ENCODE measurements around the gene ARHGAP26. TPM values are rescaled to one million over a fixed set of nuclear protein-coding genes. Genes with fewer than 3 reads are reported as not detected.
A peak's percentile ranks its signal among the peaks of the same experiment; 100 is the strongest.

Gene ARHGAP26
- total RNA-seq, 1 experiment from 2014 or later: 65.5 TPM

DNA sequence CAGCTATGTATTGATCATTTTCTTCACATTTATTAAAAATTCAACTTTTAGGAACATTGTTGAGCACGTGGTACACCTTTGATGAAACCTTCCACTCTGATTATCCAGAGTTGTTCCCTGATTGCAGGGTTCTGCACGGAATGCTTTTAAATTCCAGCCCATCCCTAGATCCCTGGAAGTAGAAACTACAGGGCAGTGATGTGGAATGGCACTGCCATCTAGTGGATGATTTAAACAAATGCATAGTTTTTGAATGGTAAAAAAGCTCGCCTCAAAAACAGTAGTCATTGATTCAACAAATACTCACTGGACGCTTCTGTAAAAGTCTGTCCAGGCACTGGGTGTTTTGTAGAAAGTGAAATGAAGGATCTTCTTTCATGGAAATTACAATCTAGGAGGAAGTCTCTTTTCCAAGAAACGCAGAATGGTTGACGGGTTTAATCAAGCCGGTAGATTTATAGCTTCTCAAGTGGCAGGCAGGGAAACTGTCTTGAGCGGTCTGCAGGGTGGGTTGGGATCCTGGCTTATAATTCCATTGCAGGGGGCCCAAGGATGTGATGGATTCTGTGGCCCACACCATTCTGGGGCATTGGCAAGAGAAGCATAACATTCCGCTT, 118.4 kb downstream of the ARHGAP26 start:
- Histone ChIP-seq H3K4me1 (ENCODE audit: control insufficient read depth, insufficient read depth, low read length) (peaks cover 14% of the 10 kb centered on the region), H3K27ac (ENCODE audit: low read length) (no peak overlapping the region), H3K9me3 (ENCODE audit: control insufficient read depth, insufficient read depth, low read depth, low read length) (no peaks in the 10 kb centered on the region), H3K27me3 (ENCODE audit: control insufficient read depth, insufficient read depth, low read length) (no peaks in the 10 kb centered on the region), H3K4me3 (ENCODE audit: low read depth in 2 of 2, low read length in 2 of 2) (no peak overlapping the region), H3K36me3 (ENCODE audit: control insufficient read depth, insufficient read depth, low read length) (no peaks in the 10 kb centered on the region)
- peak; percentile 81 for ATAC-seq
- in situ Hi-C loops (cut with HindIII; ENCODE audit: low pct_unique_long_range_greater_than_20kb, low sequenced_read_pairs): no loop called here
- peak; percentile 27 for DNase-seq (ENCODE audit: low read depth, low spot score)
- TF ChIP-seq, protein P1, sequence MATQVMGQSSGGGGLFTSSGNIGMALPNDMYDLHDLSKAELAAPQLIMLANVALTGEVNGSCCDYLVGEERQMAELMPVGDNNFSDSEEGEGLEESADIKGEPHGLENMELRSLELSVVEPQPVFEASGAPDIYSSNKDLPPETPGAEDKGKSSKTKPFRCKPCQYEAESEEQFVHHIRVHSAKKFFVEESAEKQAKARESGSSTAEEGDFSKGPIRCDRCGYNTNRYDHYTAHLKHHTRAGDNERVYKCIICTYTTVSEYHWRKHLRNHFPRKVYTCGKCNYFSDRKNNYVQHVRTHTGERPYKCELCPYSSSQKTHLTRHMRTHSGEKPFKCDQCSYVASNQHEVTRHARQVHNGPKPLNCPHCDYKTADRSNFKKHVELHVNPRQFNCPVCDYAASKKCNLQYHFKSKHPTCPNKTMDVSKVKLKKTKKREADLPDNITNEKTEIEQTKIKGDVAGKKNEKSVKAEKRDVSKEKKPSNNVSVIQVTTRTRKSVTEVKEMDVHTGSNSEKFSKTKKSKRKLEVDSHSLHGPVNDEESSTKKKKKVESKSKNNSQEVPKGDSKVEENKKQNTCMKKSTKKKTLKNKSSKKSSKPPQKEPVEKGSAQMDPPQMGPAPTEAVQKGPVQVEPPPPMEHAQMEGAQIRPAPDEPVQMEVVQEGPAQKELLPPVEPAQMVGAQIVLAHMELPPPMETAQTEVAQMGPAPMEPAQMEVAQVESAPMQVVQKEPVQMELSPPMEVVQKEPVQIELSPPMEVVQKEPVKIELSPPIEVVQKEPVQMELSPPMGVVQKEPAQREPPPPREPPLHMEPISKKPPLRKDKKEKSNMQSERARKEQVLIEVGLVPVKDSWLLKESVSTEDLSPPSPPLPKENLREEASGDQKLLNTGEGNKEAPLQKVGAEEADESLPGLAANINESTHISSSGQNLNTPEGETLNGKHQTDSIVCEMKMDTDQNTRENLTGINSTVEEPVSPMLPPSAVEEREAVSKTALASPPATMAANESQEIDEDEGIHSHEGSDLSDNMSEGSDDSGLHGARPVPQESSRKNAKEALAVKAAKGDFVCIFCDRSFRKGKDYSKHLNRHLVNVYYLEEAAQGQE (IDR thresholded peaks at IDR 0.05; ENCODE audit: insufficient read depth in 1 of 2, low read depth in 2 of 2, low read length in 1 of 2): no peak
- no peak for TF ChIP-seq SIN3A (IDR thresholded peaks at IDR 0.05; ENCODE audit: borderline replicate concordance, insufficient read depth, low read depth, low read length)
- TF ChIP-seq TCF7L2 (IDR thresholded peaks at IDR 0.05; ENCODE audit: low read depth, low read length): no peak
- TF ChIP-seq POLR2AphosphoS5 (IDR thresholded peaks at IDR 0.05; ENCODE audit: low read depth, low read length): no peak
- TF ChIP-seq, protein P2, sequence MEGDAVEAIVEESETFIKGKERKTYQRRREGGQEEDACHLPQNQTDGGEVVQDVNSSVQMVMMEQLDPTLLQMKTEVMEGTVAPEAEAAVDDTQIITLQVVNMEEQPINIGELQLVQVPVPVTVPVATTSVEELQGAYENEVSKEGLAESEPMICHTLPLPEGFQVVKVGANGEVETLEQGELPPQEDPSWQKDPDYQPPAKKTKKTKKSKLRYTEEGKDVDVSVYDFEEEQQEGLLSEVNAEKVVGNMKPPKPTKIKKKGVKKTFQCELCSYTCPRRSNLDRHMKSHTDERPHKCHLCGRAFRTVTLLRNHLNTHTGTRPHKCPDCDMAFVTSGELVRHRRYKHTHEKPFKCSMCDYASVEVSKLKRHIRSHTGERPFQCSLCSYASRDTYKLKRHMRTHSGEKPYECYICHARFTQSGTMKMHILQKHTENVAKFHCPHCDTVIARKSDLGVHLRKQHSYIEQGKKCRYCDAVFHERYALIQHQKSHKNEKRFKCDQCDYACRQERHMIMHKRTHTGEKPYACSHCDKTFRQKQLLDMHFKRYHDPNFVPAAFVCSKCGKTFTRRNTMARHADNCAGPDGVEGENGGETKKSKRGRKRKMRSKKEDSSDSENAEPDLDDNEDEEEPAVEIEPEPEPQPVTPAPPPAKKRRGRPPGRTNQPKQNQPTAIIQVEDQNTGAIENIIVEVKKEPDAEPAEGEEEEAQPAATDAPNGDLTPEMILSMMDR (IDR thresholded peaks at IDR 0.05): peak; percentile 86
- POLR2A ChIA-PET: interaction anchor here (0.7 kb wide), 1 partner anchor 229 kb away, joined by 3 read pairs; no protein-coding TSS in a partner anchor
- intact Hi-C loops (cut with micrococcal nuclease; ENCODE audit: unreplicated experiment): loop anchor here (1.0 kb wide), 1 partner anchor 171 kb away; no protein-coding TSS in a partner anchor
- no TSS peak for BruUV-seq (replicated peaks)
- CTCF ChIA-PET: interaction anchor here (0.6 to 2.9 kb wide), 14 partner anchors 10 to 649 kb away, joined by 3 to 35 read pairs (median 4); partner anchors contain the start of gene ARHGAP26

- no TSS peak for BruUV-seq (replicated peaks)
- POLR2A ChIA-PET: no interaction called here
- intact Hi-C loops (cut with micrococcal nuclease; ENCODE audit: unreplicated experiment) (no loop called here), in situ Hi-C loops (cut with HindIII; ENCODE audit: low pct_unique_long_range_greater_than_20kb, low sequenced_read_pairs) (no loop called here)
- CTCF ChIA-PET: no interaction called here
- Histone ChIP-seq H3K4me1 (ENCODE audit: control insufficient read depth, insufficient read depth, low read length) (peaks cover 8% of the 10 kb centered on the region), H3K27me3 (ENCODE audit: control insufficient read depth, insufficient read depth, low read length) (no peaks in the 10 kb centered on the region), H3K4me3 (ENCODE audit: low read depth in 2 of 2, low read length in 2 of 2) (no peak overlapping the region), H3K9me3 (ENCODE audit: control insufficient read depth, insufficient read depth, low read depth, low read length) (no peaks in the 10 kb centered on the region), H3K27ac (ENCODE audit: low read length) (no peak overlapping the region), H3K36me3 (ENCODE audit: control insufficient read depth, insufficient read depth, low read length) (no peaks in the 10 kb centered on the region)
- no peak for DNase-seq (ENCODE audit: low read depth, low spot score)
- TF ChIP-seq SIN3A (IDR thresholded peaks at IDR 0.05; ENCODE audit: borderline replicate concordance, insufficient read depth, low read depth, low read length) (no peak), POLR2AphosphoS5 (IDR thresholded peaks at IDR 0.05; ENCODE audit: low read depth, low read length) (no peak)
- TF ChIP-seq, protein P1 (IDR thresholded peaks at IDR 0.05; ENCODE audit: insufficient read depth in 1 of 2, low read depth in 2 of 2, low read length in 1 of 2): no peak
- TF ChIP-seq, protein P2 (IDR thresholded peaks at IDR 0.05): no peak
- ATAC-seq: no peak
Measured at GRCh38 chr5:142892021-142892420, 121.8 kb downstream of the ARHGAP26 start.
